Esophagus mucosa (tissue), 1 donor: ENCODE measurements around the gene OSBPL3. TPM values are rescaled to one million over a fixed set of nuclear protein-coding genes. Genes with fewer than 3 reads are reported as not detected.
A peak's percentile ranks its signal among the peaks of the same experiment; 100 is the strongest.

Source experiments
- ATAC-seq: fragments of 200-7000 bp; cut with Tn5 transposase; one replicate; pipeline ENCODE4 v1.9.1; 2020
- total RNA-seq: library from RNA; stranded (reverse); gene quantifications from one replicate; pipeline ENCODE4 v1.2.4, GENCODE V29; 2023
- donor health status: DM: yes; HTN: yes; CAD: no.

Gene OSBPL3
- total RNA-seq, 1 donor from 2014 or later = 16.1 TPM

DNA sequence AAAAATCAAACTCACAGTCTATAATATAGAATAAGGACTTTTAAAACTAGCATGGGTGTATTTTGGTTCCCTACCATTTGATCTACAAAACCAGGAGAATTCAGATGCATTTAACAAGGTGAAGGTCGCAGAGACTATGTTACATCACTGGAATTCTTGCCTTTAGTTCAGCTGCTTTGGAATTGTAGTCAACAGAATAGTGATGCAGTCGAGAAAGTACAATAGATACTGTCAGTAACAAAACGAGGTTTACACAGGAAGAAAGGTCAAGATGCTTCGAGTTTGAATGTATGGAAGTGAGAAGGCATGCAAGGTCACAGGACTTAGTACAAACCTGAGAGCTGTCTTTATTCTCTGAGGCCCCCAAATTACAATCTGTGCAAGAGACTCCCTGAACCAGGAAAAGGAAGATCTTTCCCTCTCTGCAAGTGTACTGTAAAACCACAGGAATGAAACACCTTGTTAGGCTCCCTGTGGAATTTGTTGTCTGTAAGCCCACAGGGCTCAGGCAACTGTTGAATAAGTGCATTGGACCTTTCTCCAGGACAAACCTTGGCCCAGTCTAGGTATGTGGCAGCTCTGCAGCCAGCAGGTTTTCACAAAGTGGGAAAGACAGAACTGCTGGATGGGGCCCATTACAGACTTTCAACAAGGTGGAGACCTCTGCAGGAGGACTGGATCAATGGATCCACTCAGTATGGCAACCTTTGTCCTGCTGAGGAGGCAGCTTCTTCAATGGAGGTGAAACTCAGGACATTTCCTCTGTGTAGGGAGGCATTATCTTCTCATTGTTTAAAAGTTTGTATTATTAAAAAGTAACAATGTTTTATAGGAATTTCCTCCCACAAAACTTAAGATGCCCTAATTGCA, 121.6 kb downstream of the OSBPL3 start:
- no peak for ATAC-seq

GRCh38 chr7:24857623-24858022, 122.4 kb downstream of the OSBPL3 start:
- ATAC-seq = no peak

- no peak for ATAC-seq
These were observed 125.1 kb downstream of the OSBPL3 start for GRCh38 chr7:24854866-24855265.

DNA sequence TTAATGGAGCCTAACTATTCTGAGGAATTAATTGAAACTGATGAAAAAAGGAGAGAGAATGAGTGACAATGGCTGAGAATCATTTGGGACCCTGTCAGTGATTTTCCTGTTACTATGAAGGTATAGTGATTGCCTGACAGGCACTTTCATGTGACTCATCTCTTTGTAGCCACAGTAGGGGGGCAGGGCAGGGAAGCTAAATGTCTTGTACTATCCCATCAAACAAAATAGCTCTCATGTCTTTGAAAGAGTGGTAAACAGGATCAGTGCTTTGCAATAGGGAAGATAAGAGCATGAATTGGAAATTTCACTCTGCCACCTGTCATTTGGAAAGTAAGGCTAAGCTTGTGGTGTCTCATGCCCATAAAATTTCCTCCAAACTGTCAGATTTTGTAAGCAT, 128.2 kb downstream of the OSBPL3 start:
- ATAC-seq = no peak

- ATAC-seq = no peak
These were observed 131.1 kb downstream of the OSBPL3 start for GRCh38 chr7:24848878-24849277.

DNA sequence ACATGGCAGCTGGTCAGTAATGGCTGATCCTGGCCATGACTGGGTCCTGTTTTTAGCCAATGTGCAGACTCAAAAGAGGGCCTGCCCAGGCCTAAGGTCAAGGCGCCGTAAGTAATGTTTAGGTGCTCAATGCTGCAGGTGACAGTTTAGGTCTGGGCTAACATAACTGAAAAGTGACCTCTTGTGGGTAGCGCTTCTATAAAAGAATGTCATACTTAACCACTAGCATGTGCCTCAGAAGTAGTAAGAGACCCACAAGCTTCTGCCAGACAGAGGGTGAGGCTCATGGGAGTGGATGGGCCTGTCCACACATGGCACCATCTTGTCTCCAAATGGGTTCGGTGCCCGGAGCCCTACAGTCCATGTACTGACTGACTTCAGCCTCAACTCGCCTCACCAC, 132.2 kb downstream of the OSBPL3 start:
- ATAC-seq = no peak

DNA sequence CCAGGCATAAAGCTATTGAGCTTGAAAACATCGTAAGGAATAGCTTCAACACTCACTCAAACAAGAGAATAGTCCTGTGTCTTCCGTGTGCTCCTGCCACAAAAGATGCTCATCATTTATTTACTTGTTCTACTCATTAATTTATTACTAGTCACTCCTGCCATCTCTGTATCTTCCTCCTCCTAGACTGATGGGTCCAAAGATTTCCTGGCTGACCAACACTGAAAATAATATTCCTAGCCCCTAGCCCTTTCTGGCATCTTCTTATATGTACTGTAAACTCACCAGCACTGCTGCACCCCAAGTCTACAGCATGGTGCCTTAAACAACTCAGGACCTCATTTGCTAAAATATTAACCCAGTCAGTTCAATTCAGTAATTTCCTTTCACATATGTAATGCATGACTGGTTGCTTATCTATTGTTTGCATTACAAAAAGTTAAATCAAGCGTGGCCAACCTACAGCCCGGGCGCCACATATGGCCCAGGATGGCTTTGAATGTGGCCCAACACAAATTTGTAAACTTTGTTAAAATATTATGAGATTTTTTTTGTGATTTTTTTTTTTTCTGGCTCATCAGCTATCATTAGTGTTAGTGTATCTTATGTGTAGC, 136.1 kb downstream of the OSBPL3 start:
- ATAC-seq = no peak

DNA sequence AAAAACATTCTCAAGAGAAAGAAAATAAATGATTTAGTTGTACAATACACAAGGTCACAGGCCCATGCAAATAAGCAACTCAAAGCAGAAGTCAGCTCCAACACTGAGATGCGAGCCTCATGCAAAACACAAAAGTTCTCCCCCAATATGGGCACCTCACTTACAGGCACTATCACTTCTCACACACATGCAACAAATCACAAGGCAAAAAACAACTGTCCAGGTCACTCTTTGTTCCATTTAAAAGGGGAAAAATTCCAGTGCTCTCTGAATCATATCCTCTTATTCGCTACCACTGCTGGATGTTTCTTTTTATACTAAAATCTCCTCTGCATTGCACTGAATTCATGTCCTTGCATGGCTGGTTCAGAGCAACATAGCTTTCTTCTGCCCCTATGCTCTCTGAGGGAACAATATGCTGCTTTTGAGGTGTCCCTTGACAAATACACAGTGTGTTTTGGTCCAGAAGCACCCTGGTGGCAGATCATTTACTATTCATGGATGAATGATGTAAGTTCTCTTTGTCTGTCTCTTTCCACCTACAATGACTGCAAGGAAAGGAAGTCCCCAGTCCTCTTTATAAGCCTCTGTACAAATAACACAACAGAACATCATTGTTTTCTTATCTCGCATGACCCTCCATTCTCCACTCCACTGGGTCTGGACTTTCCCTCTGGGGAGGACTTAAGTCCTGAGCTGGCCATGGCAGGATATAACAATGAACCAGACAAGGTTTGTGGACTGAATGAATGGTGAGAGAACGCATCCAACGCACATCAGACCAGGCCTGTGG, 137.3 kb downstream of the OSBPL3 start:
- peak; percentile 52 for ATAC-seq

DNA sequence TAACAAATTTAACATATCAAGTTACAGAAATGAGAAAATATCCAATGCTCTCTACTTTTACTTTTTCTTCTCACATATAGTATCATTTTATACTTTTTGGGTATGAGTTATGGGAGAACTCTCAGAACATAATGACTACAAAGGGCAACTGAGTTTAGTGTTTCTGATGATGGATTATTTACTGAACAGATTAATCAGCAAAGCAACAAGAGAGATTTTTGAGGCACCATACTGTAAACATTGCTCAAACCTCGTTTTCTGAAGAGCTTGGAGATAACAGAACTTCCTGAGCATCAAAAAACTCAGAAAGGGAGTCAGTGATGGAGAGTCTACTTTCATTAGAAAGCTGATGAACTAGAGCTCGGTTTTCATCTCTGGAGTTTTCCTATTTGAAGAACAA, 137.9 kb downstream of the OSBPL3 start:
- ATAC-seq = no peak

DNA sequence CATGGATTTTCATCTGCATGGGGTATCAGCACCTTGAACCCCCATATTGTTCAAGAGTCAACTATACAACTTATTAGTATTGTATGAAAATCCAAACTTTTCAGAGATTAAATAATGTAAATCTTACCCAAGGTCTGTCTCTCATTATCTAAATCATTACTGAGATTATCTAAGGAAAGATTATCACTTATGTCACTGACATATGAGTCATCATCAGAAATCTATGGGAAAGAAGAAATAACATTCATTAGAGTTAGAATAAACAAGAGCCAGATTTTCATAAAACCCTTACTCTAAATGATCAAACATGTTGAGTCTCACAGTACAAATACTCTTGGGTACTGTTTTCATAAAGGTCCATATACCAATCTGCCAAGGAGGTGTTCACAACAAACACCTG, 139.4 kb downstream of the OSBPL3 start:
- ATAC-seq = no peak

GRCh38 chr7:24836084-24836483, 143.9 kb downstream of the OSBPL3 start:
- peak; percentile 38 for ATAC-seq

DNA sequence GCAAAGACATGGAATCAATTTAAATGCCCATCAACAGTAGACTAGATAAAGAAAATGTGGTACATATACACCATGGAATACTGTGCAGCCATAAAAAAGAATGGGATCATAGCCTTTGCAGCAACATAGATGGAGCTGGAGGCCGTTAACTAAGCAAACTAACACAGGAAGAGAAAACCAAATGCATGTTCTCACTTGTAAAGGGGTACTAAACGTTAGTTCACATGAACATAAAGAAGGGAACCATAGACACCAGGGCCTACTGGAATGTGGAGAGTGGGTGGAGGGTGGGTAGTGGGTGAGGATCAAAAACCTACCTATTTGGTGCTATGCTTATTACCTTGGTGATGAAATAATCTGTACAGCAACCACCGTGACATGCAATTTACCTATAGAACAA, 144.3 kb downstream of the OSBPL3 start:
- ATAC-seq = no peak

- ATAC-seq = peak; percentile 19
These were observed 145.7 kb downstream of the OSBPL3 start for GRCh38 chr7:24834128-24834798.

DNA sequence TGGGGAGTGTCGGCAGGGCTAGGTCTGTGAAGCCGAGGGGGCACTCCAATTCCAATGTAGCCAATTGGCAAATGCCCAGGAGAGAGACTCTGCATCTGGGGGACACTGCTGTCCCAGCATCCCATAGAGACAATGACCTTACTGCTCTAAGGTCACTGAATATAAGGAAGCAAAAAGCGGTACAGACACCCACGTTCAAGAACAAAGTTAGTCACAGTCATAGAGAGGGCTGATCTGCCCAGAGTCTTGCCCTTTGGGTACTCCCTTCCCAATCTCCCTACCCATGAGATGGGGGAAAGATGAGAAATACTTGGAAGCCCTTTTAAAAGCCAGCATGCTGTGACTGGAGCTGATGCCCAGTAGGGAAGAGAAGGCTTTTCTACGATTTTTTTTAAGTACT, 146.4 kb downstream of the OSBPL3 start:
- ATAC-seq = no peak

- ATAC-seq = no peak
These were observed 148.7 kb downstream of the OSBPL3 start for GRCh38 chr7:24831240-24831639.

GRCh38 chr7:24830440-24831050, 149.4 kb downstream of the OSBPL3 start:
- no peak for ATAC-seq

DNA sequence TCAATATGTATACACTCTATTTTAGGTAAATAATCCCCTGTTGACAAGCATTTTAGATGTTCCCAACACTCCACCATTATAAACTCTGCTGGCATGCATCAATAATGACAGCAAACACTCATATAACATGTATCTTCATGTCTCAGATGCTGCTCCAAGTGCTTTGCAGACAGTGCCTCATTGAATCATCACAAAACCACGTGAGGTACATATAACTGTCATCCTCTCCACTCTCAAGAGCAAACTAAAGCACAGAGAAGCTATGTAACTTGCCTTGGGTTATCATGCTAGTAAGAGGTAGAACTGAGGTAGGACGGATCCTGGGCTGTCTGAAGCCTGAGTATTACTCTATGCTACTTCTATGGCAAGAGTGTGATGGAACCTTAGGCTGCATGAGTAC, 150.2 kb downstream of the OSBPL3 start:
- ATAC-seq = peak; percentile 60

DNA sequence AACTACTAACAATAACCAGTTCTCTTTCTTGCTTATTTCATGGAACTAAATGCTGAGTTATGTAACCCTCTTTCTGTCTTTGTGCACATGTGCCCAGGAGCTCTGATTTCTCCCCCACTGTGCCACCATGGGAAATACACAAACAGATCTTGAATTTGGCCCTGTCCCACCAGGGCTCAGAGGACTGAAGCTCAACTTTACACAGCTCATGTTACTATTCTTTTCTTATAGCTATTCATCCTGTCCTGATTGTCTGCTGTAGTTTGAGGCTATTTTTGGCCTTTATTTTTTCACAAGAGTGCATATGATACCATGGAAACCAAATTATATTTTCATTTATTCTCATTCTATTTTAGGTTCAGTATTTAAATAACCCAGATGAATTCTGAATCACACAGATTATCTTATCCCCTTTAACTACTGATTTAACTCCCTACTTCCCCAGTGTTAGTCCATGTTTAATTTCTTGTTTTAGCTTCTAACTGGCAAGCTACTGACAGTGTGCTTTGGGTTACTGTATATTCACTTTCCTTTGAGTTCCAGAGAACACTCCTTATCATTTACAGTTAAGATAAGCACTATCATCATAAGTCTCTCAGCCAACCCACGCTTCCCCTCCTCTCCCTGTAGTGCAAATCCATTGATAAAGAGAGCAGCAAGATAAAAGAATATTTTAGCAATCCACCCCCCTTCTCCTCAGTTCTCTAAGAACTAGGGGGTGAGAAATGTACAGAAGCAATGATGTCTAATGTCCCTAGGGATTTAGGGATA, 150.9 kb downstream of the OSBPL3 start:
- ATAC-seq = no peak

GRCh38 chr7:24827589-24827988, 152.4 kb downstream of the OSBPL3 start:
- ATAC-seq = no peak

DNA sequence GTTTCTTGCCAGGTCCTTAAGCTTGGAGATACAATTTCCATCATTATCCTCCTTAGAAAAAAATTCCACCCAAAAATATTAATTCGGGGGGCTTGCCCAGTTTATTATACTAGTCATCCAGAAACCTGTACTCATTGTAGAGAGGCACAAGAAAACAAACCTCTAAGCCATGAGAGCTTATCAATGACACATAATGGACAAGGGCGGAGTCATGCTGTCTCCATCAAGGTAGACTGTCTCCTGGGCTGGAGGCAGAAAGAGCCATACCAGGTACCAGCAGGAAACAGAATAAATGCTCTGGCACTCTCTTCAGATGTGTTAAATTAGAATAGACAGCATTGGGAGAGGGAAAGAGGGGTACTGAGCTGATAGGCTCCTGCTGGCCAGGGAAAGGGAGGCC, 153.0 kb downstream of the OSBPL3 start:
- peak; percentile 51 for ATAC-seq

DNA sequence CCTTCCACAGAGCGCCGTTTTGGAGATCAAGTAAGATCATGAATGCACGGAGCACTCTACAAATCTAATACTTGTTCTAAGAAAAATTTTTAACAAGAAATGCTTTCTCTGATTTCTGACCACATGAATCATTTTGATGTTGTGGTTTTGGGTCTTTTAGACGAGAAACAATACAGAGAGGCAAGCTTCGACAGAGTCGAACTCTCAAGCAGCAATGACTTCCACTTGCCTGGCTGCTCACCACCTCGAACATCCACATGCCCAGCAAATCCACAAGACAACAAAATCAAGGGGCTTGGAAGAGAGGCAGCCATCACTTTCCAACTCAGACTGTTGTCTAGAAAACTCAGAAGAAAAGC, 153.3 kb downstream of the OSBPL3 start:
- no peak for ATAC-seq
